MM.1S (cell line): ENCODE data around the gene NDUFB8.

Source experiments
- EZH2 ChIP-seq: fragments of 300-600 bp; sonication (generic); optimal IDR thresholded peaks from 2 replicates; pipeline ENCODE3; 2017; ENCODE audit warnings: low read depth, mild to moderate bottlenecking, antibody characterized with exemption, low read length, mixed read lengths
- TF ChIP-seq, protein P1 (sequence below): fragments of 300-600 bp; sonication (generic); IDR thresholded peaks from 2 replicates; pipeline ENCODE4 v1.5.1; 2016; ENCODE audit warnings: antibody characterized with exemption, low read length, mixed read lengths

GRCh38 chr10:100528921-100529474 is 673 bp downstream of the NDUFB8 start:
- TF ChIP-seq, protein P1, sequence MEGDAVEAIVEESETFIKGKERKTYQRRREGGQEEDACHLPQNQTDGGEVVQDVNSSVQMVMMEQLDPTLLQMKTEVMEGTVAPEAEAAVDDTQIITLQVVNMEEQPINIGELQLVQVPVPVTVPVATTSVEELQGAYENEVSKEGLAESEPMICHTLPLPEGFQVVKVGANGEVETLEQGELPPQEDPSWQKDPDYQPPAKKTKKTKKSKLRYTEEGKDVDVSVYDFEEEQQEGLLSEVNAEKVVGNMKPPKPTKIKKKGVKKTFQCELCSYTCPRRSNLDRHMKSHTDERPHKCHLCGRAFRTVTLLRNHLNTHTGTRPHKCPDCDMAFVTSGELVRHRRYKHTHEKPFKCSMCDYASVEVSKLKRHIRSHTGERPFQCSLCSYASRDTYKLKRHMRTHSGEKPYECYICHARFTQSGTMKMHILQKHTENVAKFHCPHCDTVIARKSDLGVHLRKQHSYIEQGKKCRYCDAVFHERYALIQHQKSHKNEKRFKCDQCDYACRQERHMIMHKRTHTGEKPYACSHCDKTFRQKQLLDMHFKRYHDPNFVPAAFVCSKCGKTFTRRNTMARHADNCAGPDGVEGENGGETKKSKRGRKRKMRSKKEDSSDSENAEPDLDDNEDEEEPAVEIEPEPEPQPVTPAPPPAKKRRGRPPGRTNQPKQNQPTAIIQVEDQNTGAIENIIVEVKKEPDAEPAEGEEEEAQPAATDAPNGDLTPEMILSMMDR = no peak
- TF ChIP-seq EZH2 = no peak
